ENCODE measurements around the gene OMA1.
"Not testable (repeated sequence)": the region's sequence is repeated elsewhere in the genome, so short reads cannot be mapped to it uniquely, and the experiment has no call there.

The OMA1 gene

DNA sequence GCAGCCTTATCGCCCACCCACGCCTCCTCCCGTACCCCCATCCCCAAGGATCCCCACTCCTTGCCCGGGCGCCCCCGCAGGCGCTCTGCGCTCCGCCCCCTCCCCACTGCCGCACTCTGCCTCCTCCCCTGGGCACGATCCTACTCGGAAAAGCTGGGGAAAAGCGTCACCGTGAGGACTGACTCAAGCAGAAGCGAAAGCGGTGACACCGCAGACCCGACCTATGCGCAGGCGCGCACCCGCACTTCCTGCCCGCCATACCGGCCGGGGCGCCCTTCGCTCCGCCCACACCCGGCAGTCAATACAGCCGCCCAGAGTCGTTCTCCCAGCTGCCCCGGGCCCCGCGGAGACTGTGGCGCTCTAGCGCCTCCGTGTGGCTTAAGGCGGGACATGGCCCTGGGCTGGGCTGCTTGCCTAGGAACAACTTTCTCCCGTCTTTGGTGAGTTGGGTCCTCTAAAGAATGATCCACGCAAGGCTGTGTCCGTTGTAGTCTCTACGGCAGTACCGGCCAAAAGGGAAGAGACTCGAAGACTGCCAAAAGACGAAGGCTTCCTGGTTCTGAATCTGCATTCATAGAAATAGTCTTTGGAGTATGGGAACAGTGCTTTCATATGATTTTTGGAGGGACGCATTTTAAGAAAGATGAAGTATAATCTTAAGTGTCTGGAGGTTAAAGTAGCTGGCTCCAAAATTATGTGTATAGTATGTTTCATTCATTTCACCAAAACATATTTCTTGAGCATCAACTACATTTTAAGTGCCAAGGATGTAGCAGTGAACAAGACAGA, at the start of gene OMA1:
OMA1 (minus strand) TSS at position 207 of the 789 bp plus-strand sequence. CDS start 7,432 bp downstream, outside the sequence.
- in situ Hi-C loops (cut with MboI; ENCODE audit: low sequenced_read_pairs): no loop called here

GRCh38 chr1:58594546-58594945, 48.0 kb upstream of the OMA1 start:
- in situ Hi-C loops (cut with MboI; ENCODE audit: low sequenced_read_pairs): no loop called here

GRCh38 chr1:58592522-58593134, 46.1 kb upstream of the OMA1 start:
- in situ Hi-C loops (cut with MboI; ENCODE audit: low sequenced_read_pairs): no loop called here

DNA sequence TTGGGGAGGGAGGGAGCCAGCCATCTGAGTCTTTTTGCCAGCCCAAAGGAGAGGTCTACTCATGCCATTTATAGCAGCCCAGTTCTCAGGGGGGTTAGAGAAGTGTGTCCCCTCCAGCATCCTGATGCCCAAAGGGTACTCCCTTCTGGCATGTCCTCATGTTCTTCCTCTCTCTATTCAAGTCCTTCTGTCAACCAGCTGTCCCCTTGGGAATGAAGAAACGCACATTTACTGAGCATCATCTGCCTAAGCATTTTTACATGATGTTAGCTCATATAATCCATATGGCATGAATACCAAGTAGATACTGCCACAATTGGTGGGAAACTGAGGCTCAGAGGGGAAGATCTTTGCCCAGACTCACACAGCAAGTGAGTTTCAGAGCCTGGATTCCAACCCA, 45.3 kb upstream of the OMA1 start:
- in situ Hi-C loops (cut with MboI; ENCODE audit: low sequenced_read_pairs): no loop called here

DNA sequence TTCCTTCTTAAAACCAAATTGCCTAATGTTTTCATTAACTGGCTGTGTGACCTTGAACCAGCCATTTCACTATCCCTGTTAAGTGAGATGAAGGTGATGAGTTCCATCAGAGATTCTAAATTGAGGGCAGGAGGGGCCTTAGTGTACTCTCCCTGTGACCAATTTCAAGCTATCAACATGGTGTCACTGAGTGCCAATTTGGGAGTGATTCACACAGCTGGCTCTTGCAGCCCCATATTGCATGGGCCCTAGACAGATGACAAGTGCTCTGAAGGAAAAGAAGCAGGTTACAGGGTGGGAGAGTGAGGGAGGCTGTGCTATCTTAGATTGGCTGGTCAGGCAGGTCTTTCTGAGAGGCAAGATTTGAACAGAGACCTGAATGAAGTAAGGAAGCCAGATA, 43.5 kb upstream of the OMA1 start:
- in situ Hi-C loops (cut with MboI; ENCODE audit: low sequenced_read_pairs): no loop called here

GRCh38 chr1:58588396-58588795, 41.9 kb upstream of the OMA1 start:
- in situ Hi-C loops (cut with MboI; ENCODE audit: low sequenced_read_pairs): no loop called here

DNA sequence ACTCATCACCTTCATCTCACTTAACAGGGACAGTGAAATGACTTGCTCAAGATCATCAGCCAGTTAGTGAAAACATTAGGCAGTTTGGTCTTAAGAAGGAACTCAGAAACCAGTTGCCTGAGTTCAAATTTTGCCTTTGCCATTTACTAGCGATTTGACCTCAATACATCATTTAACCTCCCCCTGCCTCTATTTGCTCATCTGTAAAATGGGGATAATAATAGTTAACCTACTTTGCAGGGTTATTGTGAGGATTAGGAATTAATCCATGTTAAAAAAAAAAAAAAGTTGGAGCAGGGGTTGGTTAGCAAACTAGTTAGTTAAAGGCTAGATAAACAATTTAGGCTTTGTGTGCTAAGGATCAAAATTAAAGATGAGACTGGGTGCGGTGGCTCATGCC, 41.1 kb upstream of the OMA1 start:
- in situ Hi-C loops (cut with MboI; ENCODE audit: low sequenced_read_pairs): no loop called here

DNA sequence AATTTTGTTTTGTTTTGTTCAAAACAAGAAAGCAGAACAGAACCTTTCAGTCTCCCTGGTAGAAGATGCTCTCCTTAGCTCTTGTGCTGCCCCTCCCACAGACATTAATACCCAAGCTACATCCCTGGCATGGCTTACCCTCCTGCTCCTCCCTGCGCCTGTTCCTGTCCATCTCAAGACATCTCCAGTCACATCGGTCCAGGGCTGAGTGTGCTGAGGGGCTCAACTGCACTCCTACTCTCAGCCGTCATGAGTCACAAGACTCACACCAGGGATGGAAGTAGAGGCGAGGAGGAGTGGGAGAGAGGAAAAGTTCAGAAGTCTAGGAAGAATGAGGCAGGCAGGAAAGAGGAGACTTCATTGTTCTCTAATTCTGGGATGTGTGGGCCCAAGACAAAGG, 39.7 kb upstream of the OMA1 start:
- in situ Hi-C loops (cut with MboI; ENCODE audit: low sequenced_read_pairs): no loop called here

DNA sequence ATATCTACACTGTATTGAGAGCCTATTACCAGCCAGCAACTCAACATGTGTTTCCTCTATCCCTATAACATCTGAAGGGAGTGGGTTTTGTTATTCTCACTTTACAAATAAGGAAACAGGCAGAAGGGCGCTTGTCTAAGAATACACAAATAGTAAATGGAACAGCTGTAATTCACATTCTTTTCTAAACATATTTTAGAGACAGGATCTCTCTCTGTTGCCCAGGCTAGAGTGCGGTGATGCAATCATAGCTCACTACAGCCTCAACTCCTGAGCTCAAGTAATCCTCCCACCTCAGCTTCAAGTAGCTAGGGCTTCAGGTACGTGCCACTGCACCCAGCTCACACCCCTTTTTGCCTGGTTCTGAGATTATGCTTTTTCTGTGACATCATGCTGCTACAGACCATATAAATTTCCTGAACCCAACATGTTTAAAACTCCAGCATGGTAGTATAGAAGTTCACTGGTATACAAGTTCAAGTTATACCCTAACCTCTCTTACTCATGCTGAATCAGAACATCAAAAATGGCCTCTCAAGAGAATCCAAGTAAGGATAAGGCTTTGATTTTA, 39.1 kb upstream of the OMA1 start:
- in situ Hi-C loops (cut with MboI; ENCODE audit: low sequenced_read_pairs): no loop called here

- in situ Hi-C loops (cut with MboI; ENCODE audit: low sequenced_read_pairs): no loop called here
Observed at GRCh38 chr1:58585166-58585565, 38.6 kb upstream of the OMA1 start.

DNA sequence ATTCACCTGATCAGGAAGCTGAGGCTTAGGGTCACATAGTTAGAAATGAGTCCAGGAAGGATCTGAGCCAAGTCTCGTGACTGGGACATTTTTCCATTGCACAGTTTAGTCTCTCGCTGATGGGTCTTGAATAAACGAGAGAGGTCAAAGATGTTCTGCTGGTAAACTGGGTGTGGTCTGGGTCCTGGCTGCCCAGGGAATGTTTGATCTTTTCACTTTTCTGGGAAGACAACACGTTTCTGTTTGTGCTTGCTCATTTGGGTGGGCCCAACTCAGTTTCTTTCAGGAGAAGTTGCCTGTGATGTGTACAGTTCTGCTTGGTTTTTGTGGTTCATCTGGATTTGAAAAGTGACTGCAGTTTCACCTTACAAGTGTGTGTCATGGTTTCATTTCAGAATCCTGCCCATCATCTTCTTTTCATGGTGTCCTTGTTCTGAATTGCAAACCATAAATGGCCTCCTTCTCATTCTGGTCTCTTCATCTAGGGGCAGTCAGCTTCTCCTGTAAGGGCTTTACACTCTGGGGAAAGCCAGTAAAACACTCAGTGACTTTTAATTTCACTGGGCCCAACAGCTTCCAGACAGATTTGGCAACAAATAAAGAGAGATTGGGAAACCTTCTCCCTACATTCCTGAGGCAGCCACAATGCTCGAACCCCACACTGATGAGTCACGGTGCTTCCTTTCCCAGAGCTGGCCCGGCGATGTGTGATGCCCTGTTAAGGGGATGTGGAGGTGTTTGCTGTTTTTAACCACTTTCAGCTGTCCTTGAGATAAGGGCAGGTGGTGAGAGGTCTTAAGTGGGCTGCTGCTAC, 37.8 kb upstream of the OMA1 start:
- in situ Hi-C loops (cut with MboI; ENCODE audit: low sequenced_read_pairs): no loop called here

GRCh38 chr1:58583496-58583895, 37.0 kb upstream of the OMA1 start:
- in situ Hi-C loops (cut with MboI; ENCODE audit: low sequenced_read_pairs): no loop called here

DNA sequence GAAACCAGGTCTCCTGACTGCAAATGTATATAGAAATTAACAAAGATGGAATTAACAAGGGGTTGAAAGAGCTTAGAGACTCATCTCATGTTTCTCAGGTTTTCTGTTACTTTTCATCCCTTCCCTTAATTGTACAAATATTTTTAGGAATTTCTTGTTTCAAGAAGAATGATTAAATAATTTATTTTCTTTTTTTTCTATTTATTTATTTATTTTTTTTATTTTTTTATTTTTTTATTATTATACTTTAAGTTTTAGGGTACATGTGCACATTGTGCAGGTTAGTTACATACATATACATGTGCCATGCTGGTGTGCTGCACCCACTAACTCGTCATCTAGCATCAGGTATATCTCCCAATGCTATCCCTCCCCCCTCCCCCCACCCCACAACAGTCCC, 35.6 kb upstream of the OMA1 start:
- in situ Hi-C loops (cut with MboI; ENCODE audit: low sequenced_read_pairs): not testable (repeated sequence)

GRCh38 chr1:58581641-58582040, 35.1 kb upstream of the OMA1 start:
- in situ Hi-C loops (cut with MboI; ENCODE audit: low sequenced_read_pairs): no loop called here

DNA sequence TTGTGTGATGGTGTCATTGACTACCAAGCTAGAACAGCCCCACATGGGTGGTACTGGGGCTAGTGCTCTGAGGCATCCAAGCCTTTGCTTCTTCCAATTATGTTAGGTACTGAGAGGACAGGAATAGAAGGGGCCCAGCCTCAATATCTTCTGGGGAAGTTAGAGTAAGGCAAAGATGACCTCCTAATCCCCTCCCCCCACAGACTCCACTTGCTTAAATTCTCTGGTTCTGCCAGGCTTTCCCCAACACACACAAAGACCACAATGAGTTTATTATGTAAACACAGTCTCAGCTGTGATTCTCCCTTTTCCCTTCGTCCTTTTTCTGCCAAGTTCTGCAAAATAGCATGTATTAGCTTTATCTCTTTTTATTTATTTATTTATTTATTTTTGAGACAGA, 33.7 kb upstream of the OMA1 start:
- in situ Hi-C loops (cut with MboI; ENCODE audit: low sequenced_read_pairs): no loop called here

- in situ Hi-C loops (cut with MboI; ENCODE audit: low sequenced_read_pairs): no loop called here
Observed at GRCh38 chr1:58577654-58578030, 31.1 kb upstream of the OMA1 start.

GRCh38 chr1:58576727-58577653, 30.5 kb upstream of the OMA1 start, which contains the start of gene TACSTD2:
Gene TACSTD2, minus strand, starts transcription at chr1:58577252. Its CDS starts 96 bp downstream, at chr1:58577156.
- in situ Hi-C loops (cut with MboI; ENCODE audit: low sequenced_read_pairs): no loop called here

DNA sequence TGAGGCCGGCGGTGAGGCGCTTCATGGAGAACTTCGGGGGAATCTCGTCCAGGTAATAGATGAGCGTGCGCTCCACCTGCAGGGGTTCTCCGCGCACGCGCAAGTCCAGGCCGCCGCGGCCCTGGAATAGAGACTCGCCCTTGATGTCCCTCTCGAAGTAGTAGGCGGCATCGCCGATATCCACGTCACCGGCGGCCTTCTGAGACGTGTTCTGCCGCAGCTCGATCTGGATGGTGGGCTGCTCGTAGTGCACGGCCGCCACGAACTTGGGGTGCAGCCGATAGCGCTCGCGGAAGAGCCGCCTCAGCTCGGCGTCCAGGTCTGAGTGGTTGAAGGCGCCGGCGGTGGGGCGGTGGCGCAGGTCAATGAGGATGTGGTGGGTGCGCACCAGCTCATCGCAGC, 29.8 kb upstream of the OMA1 start:
- in situ Hi-C loops (cut with MboI; ENCODE audit: low sequenced_read_pairs): no loop called here

- in situ Hi-C loops (cut with MboI; ENCODE audit: low sequenced_read_pairs): no loop called here
Observed at GRCh38 chr1:58575551-58576324, 29.2 kb upstream of the OMA1 start.

DNA sequence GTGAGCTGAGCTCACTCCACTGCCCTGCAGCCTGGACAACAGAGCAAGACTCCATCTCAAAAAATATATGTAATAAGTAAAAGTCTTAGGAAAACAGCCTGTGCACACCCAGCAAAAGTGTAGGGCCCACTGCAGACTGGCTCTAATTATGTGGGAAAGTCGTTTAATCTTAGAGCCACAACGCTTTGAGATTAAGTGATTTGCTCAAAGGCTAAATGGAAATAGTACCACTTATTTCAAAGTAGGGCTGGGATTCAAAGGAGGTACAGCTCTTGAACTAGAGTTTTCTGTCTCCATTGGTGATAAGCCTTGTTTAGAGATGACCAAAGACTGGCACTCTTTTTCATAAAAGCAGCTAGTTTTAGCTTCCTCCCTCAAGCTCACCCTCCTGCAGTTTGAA, 28.3 kb upstream of the OMA1 start:
- in situ Hi-C loops (cut with MboI; ENCODE audit: low sequenced_read_pairs): no loop called here
